Activated naive CD8-positive, alpha-beta T cell treated with anti-CD3 and anti-CD28 coated beads, Interleukin-2, amount 10 ng/mL, durations not matched to agents 7 days and 5 days (primary cell): ENCODE data around the gene ISCA1. TPM values are rescaled to one million over a fixed set of nuclear protein-coding genes. Genes with fewer than 3 reads are reported as not detected.

Experiments
- ATAC-seq: fragments of 150-1000 bp; cut with Tn5 transposase; one replicate; pipeline ENCODE4 v1.10.0; 2021; ENCODE audit warnings: low read depth, moderate library complexity
- POLR2A ChIA-PET: fragments of 350-600 bp; sonication (Branson Sonifier 250); formaldehyde crosslinking; loops from one replicate; lab custom pipeline; 2021; ENCODE audit warnings: antibody characterized with exemption; lab: Charles Lee
- DNase-seq: peaks from one replicate; pipeline ENCODE4 v3.0.0; 2021
- H3K27ac Mint-ChIP-seq: one replicate; pipeline ENCODE4 v1.8.0; 2022; ENCODE audit warnings: mild to moderate bottlenecking, mixed read lengths
- H3K27me3 Mint-ChIP-seq: one replicate; pipeline ENCODE4 v1.8.0; 2022; ENCODE audit warnings: mild to moderate bottlenecking, moderate library complexity, mixed read lengths
- H3K36me3 Mint-ChIP-seq: one replicate; pipeline ENCODE4 v1.8.0; 2021; ENCODE audit warnings: mild to moderate bottlenecking, mixed read lengths
- H3K4me1 Mint-ChIP-seq: one replicate; pipeline ENCODE4 v1.8.0; 2021; ENCODE audit warnings: mixed read lengths
- H3K4me3 Mint-ChIP-seq: one replicate; pipeline ENCODE4 v1.8.0; 2022; ENCODE audit warnings: mild to moderate bottlenecking, moderate library complexity, mixed read lengths
- H3K9me3 Mint-ChIP-seq: one replicate; pipeline ENCODE4 v1.8.0; 2021; ENCODE audit warnings: mixed read lengths
- total RNA-seq, 2 experiments: library from RNA; stranded (reverse); gene quantifications; one replicate each; pipeline ENCODE4 v1.2.3, GENCODE V29; 2021

Gene ISCA1
- total RNA-seq, 2 experiments from 2014 or later = 21.2 to 24.5 TPM

GRCh38 chr9:86279839-86280238 lies 2.5 kb downstream of the ISCA1 start:
- Mint-ChIP-seq H3K27ac (no peak overlapping the region), H3K27me3 (no peaks in the 10 kb centered on the region), H3K4me1 (peaks cover 31% of the 10 kb centered on the region), H3K4me3 (no peak overlapping the region), H3K9me3 (no peaks in the 10 kb centered on the region), H3K36me3 (peaks cover 12% of the 10 kb centered on the region)
- ATAC-seq (no peak), DNase-seq (no peak)
- POLR2A ChIA-PET = no interaction called here

GRCh38 chr9:86277072-86277471 lies 5.3 kb downstream of the ISCA1 start:
- ATAC-seq (no peak), DNase-seq (no peak)
- H3K27ac Mint-ChIP-seq = no peak overlapping the region
- H3K36me3 Mint-ChIP-seq = peaks cover 23% of the 10 kb centered on the region
- H3K27me3 Mint-ChIP-seq = no peaks in the 10 kb centered on the region
- peaks cover 22% of the 10 kb centered on the region for H3K4me1 Mint-ChIP-seq
- no peak overlapping the region for H3K4me3 Mint-ChIP-seq
- POLR2A ChIA-PET = no interaction called here
- no peaks in the 10 kb centered on the region for H3K9me3 Mint-ChIP-seq

GRCh38 chr9:86275962-86276361 lies 6.4 kb downstream of the ISCA1 start:
- Mint-ChIP-seq H3K4me3 (no peak overlapping the region), H3K36me3 (peaks cover 30% of the 10 kb centered on the region), H3K27ac (no peak overlapping the region), H3K27me3 (no peaks in the 10 kb centered on the region), H3K4me1 (peaks cover 15% of the 10 kb centered on the region), H3K9me3 (no peaks in the 10 kb centered on the region)
- ATAC-seq = no peak
- POLR2A ChIA-PET = no interaction called here
- DNase-seq = no peak

GRCh38 chr9:86274821-86275643 lies 7.3 kb downstream of the ISCA1 start:
- no peaks in the 10 kb centered on the region for H3K27me3 Mint-ChIP-seq
- no peak overlapping the region for H3K4me3 Mint-ChIP-seq
- peaks cover 29% of the 10 kb centered on the region for H3K36me3 Mint-ChIP-seq
- no peaks in the 10 kb centered on the region for H3K9me3 Mint-ChIP-seq
- DNase-seq (no peak), ATAC-seq (no peak)
- H3K27ac Mint-ChIP-seq = no peak overlapping the region
- H3K4me1 Mint-ChIP-seq = peaks cover 12% of the 10 kb centered on the region
- POLR2A ChIA-PET = no interaction called here

GRCh38 chr9:86272221-86272620 lies 10.1 kb downstream of the ISCA1 start:
- H3K9me3 Mint-ChIP-seq = no peaks in the 10 kb centered on the region
- ATAC-seq (no peak), DNase-seq (no peak)
- POLR2A ChIA-PET = no interaction called here
- H3K27ac Mint-ChIP-seq = no peak overlapping the region
- no peaks in the 10 kb centered on the region for H3K4me1 Mint-ChIP-seq
- peaks cover 27% of the 10 kb centered on the region for H3K36me3 Mint-ChIP-seq
- no peaks in the 10 kb centered on the region for H3K27me3 Mint-ChIP-seq
- no peak overlapping the region for H3K4me3 Mint-ChIP-seq

GRCh38 chr9:86263876-86264275 lies 18.5 kb downstream of the ISCA1 start:
- Mint-ChIP-seq H3K27ac (no peak overlapping the region), H3K4me1 (no peaks in the 10 kb centered on the region), H3K27me3 (no peaks in the 10 kb centered on the region), H3K4me3 (no peak overlapping the region), H3K36me3 (peaks cover 10% of the 10 kb centered on the region), H3K9me3 (no peaks in the 10 kb centered on the region)
- DNase-seq (no peak), ATAC-seq (no peak)
- POLR2A ChIA-PET = no interaction called here

- Mint-ChIP-seq H3K4me1 (no peaks in the 10 kb centered on the region), H3K27me3 (no peaks in the 10 kb centered on the region), H3K27ac (no peak overlapping the region), H3K4me3 (no peak overlapping the region), H3K36me3 (peaks cover 7% of the 10 kb centered on the region), H3K9me3 (no peaks in the 10 kb centered on the region)
- POLR2A ChIA-PET = no interaction called here
- no peak for ATAC-seq
- no peak for DNase-seq
Measured at GRCh38 chr9:86262492-86262891, 19.8 kb downstream of the ISCA1 start.

- no peak for ATAC-seq
- H3K27ac Mint-ChIP-seq = no peak within 1 kb of the TSS
- POLR2A ChIA-PET = no interaction called here
Measured at GRCh38 chr9:86259557-86259956, 22.8 kb downstream of the ISCA1 start, which contains the start of gene C9orf153. C9orf153 (minus strand) TSS chr9:86259657; CDS start chr9:86229603, 30,054 bp downstream.

GRCh38 chr9:86257391-86257790 lies 24.9 kb downstream of the ISCA1 start:
- no peak for DNase-seq
- H3K4me3 Mint-ChIP-seq = no peak overlapping the region
- H3K9me3 Mint-ChIP-seq = peaks cover 4% of the 10 kb centered on the region
- peaks cover 4% of the 10 kb centered on the region for H3K36me3 Mint-ChIP-seq
- no peaks in the 10 kb centered on the region for H3K27me3 Mint-ChIP-seq
- no peaks in the 10 kb centered on the region for H3K4me1 Mint-ChIP-seq
- no peak for ATAC-seq
- POLR2A ChIA-PET = no interaction called here
- no peak overlapping the region for H3K27ac Mint-ChIP-seq

More at GRCh38 chr9:86259557-86259956, 22.8 kb downstream of the ISCA1 start, which contains the start of gene C9orf153:
- H3K4me3 Mint-ChIP-seq = no peak within 1 kb of the TSS
- no peaks in the 10 kb centered on the region for H3K27me3 Mint-ChIP-seq
- H3K9me3 Mint-ChIP-seq = no peaks in the 10 kb centered on the region
- peaks cover 6% of the 10 kb centered on the region for H3K36me3 Mint-ChIP-seq
- no peak for DNase-seq
- H3K4me1 Mint-ChIP-seq = no peaks in the 10 kb centered on the region

- DNase-seq (no peak), ATAC-seq (no peak)
- no peaks in the 10 kb centered on the region for H3K27me3 Mint-ChIP-seq
- H3K27ac Mint-ChIP-seq = no peak overlapping the region
- no peak overlapping the region for H3K4me3 Mint-ChIP-seq
- peaks cover 4% of the 10 kb centered on the region for H3K9me3 Mint-ChIP-seq
- no peaks in the 10 kb centered on the region for H3K4me1 Mint-ChIP-seq
- POLR2A ChIA-PET = no interaction called here
- H3K36me3 Mint-ChIP-seq = peaks cover 4% of the 10 kb centered on the region
Measured at GRCh38 chr9:86256653-86257052, 25.7 kb downstream of the ISCA1 start.

- Mint-ChIP-seq H3K9me3 (peaks cover 4% of the 10 kb centered on the region), H3K4me1 (no peaks in the 10 kb centered on the region), H3K27ac (no peak overlapping the region), H3K4me3 (no peak overlapping the region), H3K27me3 (no peaks in the 10 kb centered on the region), H3K36me3 (peaks cover 4% of the 10 kb centered on the region)
- ATAC-seq (no peak), DNase-seq (no peak)
- POLR2A ChIA-PET = no interaction called here
Measured at GRCh38 chr9:86253577-86253976, 28.8 kb downstream of the ISCA1 start.

GRCh38 chr9:86252870-86253269 lies 29.5 kb downstream of the ISCA1 start:
- no peaks in the 10 kb centered on the region for H3K27me3 Mint-ChIP-seq
- no peak overlapping the region for H3K4me3 Mint-ChIP-seq
- POLR2A ChIA-PET = no interaction called here
- H3K27ac Mint-ChIP-seq = no peak overlapping the region
- H3K9me3 Mint-ChIP-seq = peaks cover 4% of the 10 kb centered on the region
- ATAC-seq (no peak), DNase-seq (no peak)
- peaks cover 4% of the 10 kb centered on the region for H3K36me3 Mint-ChIP-seq
- no peaks in the 10 kb centered on the region for H3K4me1 Mint-ChIP-seq

GRCh38 chr9:86250123-86250522 lies 32.2 kb downstream of the ISCA1 start:
- H3K4me1 Mint-ChIP-seq = no peaks in the 10 kb centered on the region
- POLR2A ChIA-PET = no interaction called here
- no peak for ATAC-seq
- H3K36me3 Mint-ChIP-seq = peaks cover 4% of the 10 kb centered on the region
- no peak overlapping the region for H3K27ac Mint-ChIP-seq
- DNase-seq = no peak
- H3K27me3 Mint-ChIP-seq = no peaks in the 10 kb centered on the region
- peaks cover 4% of the 10 kb centered on the region for H3K9me3 Mint-ChIP-seq
- H3K4me3 Mint-ChIP-seq = no peak overlapping the region

- DNase-seq (no peak), ATAC-seq (no peak)
- Mint-ChIP-seq H3K36me3 (peaks cover 3% of the 10 kb centered on the region), H3K27ac (no peak overlapping the region), H3K9me3 (peaks cover 3% of the 10 kb centered on the region), H3K27me3 (no peaks in the 10 kb centered on the region), H3K4me1 (no peaks in the 10 kb centered on the region), H3K4me3 (no peak overlapping the region)
- POLR2A ChIA-PET = no interaction called here
Measured at GRCh38 chr9:86248746-86249145, 33.6 kb downstream of the ISCA1 start.
